Measurements from ENCODE around the gene CLCN6. TPM values are rescaled to one million over a fixed set of nuclear protein-coding genes. Genes with fewer than 3 reads are reported as not detected.

CLCN6 gene
- total and polyA plus RNA-seq, 2 donors (not counting 1 experiment from before 2014, with no cell fraction given), result 35.0 to 99.8 TPM

- Histone ChIP-seq H3K9ac (ENCODE audit: low read length) (peak overlapping the region; percentile 94), H3K9me3 (ENCODE audit: control extremely low read depth in 1 of 3, control insufficient read depth in 2 of 3, insufficient read depth in 1 of 3, low read length in 2 of 3) (no peaks in the 10 kb centered on the region), H3K4me3 (ENCODE audit: control extremely low read depth in 1 of 5, extremely low read depth in 1 of 5, insufficient read depth in 1 of 5, low read depth in 2 of 5, low read length in 4 of 5) (peak overlapping the region; percentile 79 to 95 (median 80)), H3K36me3 (replicated peaks in 1 of 2; ENCODE audit: control extremely low read depth in 1 of 2, control insufficient read depth in 1 of 2, extremely low read depth in 1 of 2, insufficient read depth in 2 of 2, low read length in 1 of 2) (peaks cover 0 to 42% of the 10 kb centered on the region in 2 experiments), H4K20me1 (ENCODE audit: control insufficient read depth, insufficient read depth, low read length, poor library complexity, severe bottlenecking) (peaks cover 17% of the 10 kb centered on the region), H3K27ac (ENCODE audit: low read length in 2 of 2) (peak overlapping the region; percentile 95 to 99), H2AFZ (ENCODE audit: insufficient read depth, low read depth, low read length, poor library complexity, severe bottlenecking) (peak overlapping the region; percentile 71), H3K27me3 (replicated peaks in 1 of 4; ENCODE audit: control extremely low read depth in 1 of 4, control insufficient read depth in 3 of 4, insufficient read depth in 4 of 4, low read length in 3 of 4) (no peaks in the 10 kb centered on the region), H3K79me2 (ENCODE audit: control insufficient read depth, insufficient read depth, low read length) (peaks cover 95% of the 10 kb centered on the region), H3K4me1 (ENCODE audit: control insufficient read depth in 2 of 2, insufficient read depth in 2 of 2, low read length in 2 of 2) (peaks cover 63 to 66% of the 10 kb centered on the region in 2 donors), H3K4me2 (replicated peaks; ENCODE audit: low read depth, low read length, poor library complexity, severe bottlenecking) (peak overlapping the region; percentile 96)
- TF ChIP-seq CTCF (IDR thresholded peaks at IDR 0.05) (no peak), EZH2 (IDR thresholded peaks at IDR 0.05; ENCODE audit: borderline replicate concordance, insufficient read depth, low read depth, low read length, poor library complexity, severe bottlenecking) (no peak)
- H3K9me3 Mint-ChIP-seq (ENCODE audit: insufficient read depth), result no peaks in the 10 kb centered on the region
- intact Hi-C loops (cut with micrococcal nuclease), result loop anchor here (1.0 to 10.0 kb wide), 7 partner anchors 9 to 1332 kb away; partner anchors contain the start of genes AGTRAP, DFFA, MAD2L2 and MIIP
- ATAC-seq (ENCODE audit: low read depth), result peak; percentile 63
- ChIA-PET CTCF (interaction anchor here (0.5 to 1.7 kb wide), 6 partner anchors 8 to 795 kb away, joined by 3 to 8 read pairs (median 4); no protein-coding TSS in a partner anchor), POLR2A (interaction anchor here (1.0 to 2.4 kb wide), 5 partner anchors 8 to 794 kb away, joined by 3 to 54 read pairs (median 4); partner anchors contain the start of genes AGTRAP, MIIP and TARDBP)
- peaks cover 73% of the 10 kb centered on the region for H3K4me1 Mint-ChIP-seq
- 0% methylated on average over 18 of the region's 20 CpGs for WGBS (ENCODE audit: insufficient coverage)
- peak overlapping the region; percentile 99 for H3K27ac Mint-ChIP-seq
- no peaks in the 10 kb centered on the region for H3K27me3 Mint-ChIP-seq
- no peak for DNase-seq
- H3K4me3 Mint-ChIP-seq, result peak overlapping the region; percentile 99
Observed at GRCh38 chr1:11806307-11806936, 431 bp downstream of the CLCN6 start.

DNA sequence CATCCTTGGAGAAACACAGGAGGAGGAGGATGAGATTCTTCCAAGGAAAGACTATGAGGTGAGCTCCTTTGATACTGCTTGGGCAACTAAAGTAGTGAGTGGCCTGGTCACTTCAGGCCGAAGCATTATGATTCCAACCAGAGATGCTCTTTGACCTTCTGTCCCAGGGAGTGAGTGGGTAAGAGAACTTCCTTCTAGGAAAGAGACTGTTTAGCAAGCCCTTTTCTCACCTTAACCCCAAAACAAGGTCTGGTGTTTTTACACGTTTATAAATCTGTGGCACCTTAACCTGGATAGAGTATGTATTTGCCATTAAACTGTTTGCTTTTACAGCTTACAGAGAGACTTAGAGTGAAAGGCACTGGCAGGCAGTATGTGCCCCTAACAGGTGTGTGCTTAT, 1.1 kb downstream of the CLCN6 start:
- H2AFZ ChIP-seq (ENCODE audit: insufficient read depth, low read depth, low read length, poor library complexity, severe bottlenecking), result no peak overlapping the region
- peaks cover 95% of the 10 kb centered on the region for H3K79me2 ChIP-seq (ENCODE audit: control insufficient read depth, insufficient read depth, low read length)
- Mint-ChIP-seq H3K4me1 (peaks cover 72% of the 10 kb centered on the region), H3K27me3 (no peaks in the 10 kb centered on the region), H3K27ac (peak overlapping the region; percentile 99), H3K9me3 (ENCODE audit: insufficient read depth) (no peaks in the 10 kb centered on the region), H3K4me3 (peak overlapping the region; percentile 99)
- H3K27me3 ChIP-seq (replicated peaks in 1 of 4; ENCODE audit: control extremely low read depth in 1 of 4, control insufficient read depth in 3 of 4, insufficient read depth in 4 of 4, low read length in 3 of 4), result no peaks in the 10 kb centered on the region
- WGBS (ENCODE audit: insufficient coverage), result 50% methylated on average over 1 of the region's 2 CpGs
- peak overlapping the region; percentile 96 for H3K4me2 ChIP-seq (replicated peaks; ENCODE audit: low read depth, low read length, poor library complexity, severe bottlenecking)
- ATAC-seq (ENCODE audit: low read depth) (no peak), DNase-seq (no peak)
- intact Hi-C loops (cut with micrococcal nuclease), result loop anchor here (2.0 to 10.0 kb wide), 3 partner anchors 70 to 1332 kb away; partner anchors contain the start of genes AGTRAP, DFFA, MAD2L2 and PEX14
- H3K9ac ChIP-seq (ENCODE audit: low read length), result peak overlapping the region; percentile 94
- CTCF ChIA-PET, result interaction anchor here (0.6 to 1.7 kb wide), 4 partner anchors 8 to 796 kb away, joined by 4 to 8 read pairs (median 4); no protein-coding TSS in a partner anchor
- POLR2A ChIA-PET, result interaction anchor here (1.9 to 2.4 kb wide), 2 partner anchors 7 to 102 kb away, joined by 19 to 54 read pairs; no protein-coding TSS in a partner anchor
- H3K4me3 ChIP-seq (ENCODE audit: control extremely low read depth in 1 of 5, extremely low read depth in 1 of 5, insufficient read depth in 1 of 5, low read depth in 2 of 5, low read length in 4 of 5), result peak overlapping the region; percentile 79 to 95 (median 80)
- H3K4me1 ChIP-seq (ENCODE audit: control insufficient read depth in 2 of 2, insufficient read depth in 2 of 2, low read length in 2 of 2), result peaks cover 56 to 62% of the 10 kb centered on the region in 2 donors
- H3K27ac ChIP-seq (ENCODE audit: low read length in 2 of 2), result peak overlapping the region; percentile 95 to 99
- TF ChIP-seq CTCF (IDR thresholded peaks at IDR 0.05) (no peak), EZH2 (IDR thresholded peaks at IDR 0.05; ENCODE audit: borderline replicate concordance, insufficient read depth, low read depth, low read length, poor library complexity, severe bottlenecking) (no peak)
- peaks cover 10% of the 10 kb centered on the region for H4K20me1 ChIP-seq (ENCODE audit: control insufficient read depth, insufficient read depth, low read length, poor library complexity, severe bottlenecking)
- H3K36me3 ChIP-seq (replicated peaks in 1 of 2; ENCODE audit: control extremely low read depth in 1 of 2, control insufficient read depth in 1 of 2, extremely low read depth in 1 of 2, insufficient read depth in 2 of 2, low read length in 1 of 2), result peaks cover 0 to 49% of the 10 kb centered on the region in 2 experiments
- H3K9me3 ChIP-seq (ENCODE audit: control extremely low read depth in 1 of 3, control insufficient read depth in 2 of 3, insufficient read depth in 1 of 3, low read length in 2 of 3), result no peaks in the 10 kb centered on the region

Data from B cell (primary cell).